H9 (cell line): ENCODE data around the gene TMEM86A. TPM values are rescaled to one million over a fixed set of nuclear protein-coding genes. Genes with fewer than 3 reads are reported as not detected.

ENCODE experiments used
- DNase-seq: peaks from one replicate; pipeline ENCODE4 v3.0.0-alpha.2; 2017
- H2AFZ ChIP-seq: one replicate; pipeline ENCODE4 v1.6.1; 2013; ENCODE audit warnings: mild to moderate bottlenecking, low read length, control low read depth, moderate library complexity
- H2AK5ac ChIP-seq: 2 replicates; pipeline ENCODE4 v1.6.1; 2013; ENCODE audit warnings: low read length, control low read depth, mixed read lengths; ENCODE audit not compliant: insufficient read length
- H2BK120ac ChIP-seq: one replicate; pipeline ENCODE4 v1.6.1; 2013; ENCODE audit warnings: low read depth, mild to moderate bottlenecking, low read length, control low read depth, inconsistent platforms; ENCODE audit not compliant: poor library complexity, severe bottlenecking
- H2BK12ac ChIP-seq: 2 replicates; pipeline ENCODE4 v1.6.1; 2013; ENCODE audit warnings: low read length, control low read depth, mixed read lengths, low read depth; ENCODE audit not compliant: insufficient read length
- H2BK15ac ChIP-seq: 2 replicates; pipeline ENCODE4 v1.6.1; 2013; ENCODE audit warnings: low read depth, low read length, control low read depth
- H2BK20ac ChIP-seq: one replicate; pipeline ENCODE4 v1.6.1; 2013; ENCODE audit warnings: low read depth, mild to moderate bottlenecking, low read length, control low read depth, inconsistent platforms; ENCODE audit not compliant: poor library complexity, severe bottlenecking
- H2BK5ac ChIP-seq: 2 replicates; pipeline ENCODE4 v1.6.1; 2013; ENCODE audit warnings: low read length, control low read depth, mixed read lengths; ENCODE audit not compliant: insufficient read length
- H3K14ac ChIP-seq: 2 replicates; pipeline ENCODE4 v1.6.1; 2013; ENCODE audit warnings: low read length, control low read depth; ENCODE audit not compliant: insufficient read depth
- H3K18ac ChIP-seq: 2 replicates; pipeline ENCODE4 v1.6.1; 2013; ENCODE audit warnings: low read depth, mild to moderate bottlenecking, mixed read lengths, low read length, control low read depth; ENCODE audit not compliant: insufficient read length
- H3K23ac ChIP-seq: 2 replicates; pipeline ENCODE4 v1.6.1; 2013; ENCODE audit warnings: low read length, control low read depth, mixed read lengths, low read depth; ENCODE audit not compliant: insufficient read length
- H3K23me2 ChIP-seq: 2 replicates; pipeline ENCODE4 v1.6.1; 2013; ENCODE audit warnings: low read depth, mild to moderate bottlenecking, mixed read lengths, low read length, control low read depth; ENCODE audit not compliant: insufficient read length, poor library complexity, severe bottlenecking
- H3K27ac ChIP-seq: 2 replicates; pipeline ENCODE4 v1.5.1; 2013; ENCODE audit warnings: low read length, control low read depth, mixed read lengths, low read depth; ENCODE audit not compliant: insufficient read length
- H3K27me3 ChIP-seq: 2 replicates; pipeline ENCODE4 v1.6.1; 2013; ENCODE audit warnings: low read length, control low read depth, inconsistent platforms; ENCODE audit not compliant: insufficient read depth
- H3K4ac ChIP-seq: 2 replicates; pipeline ENCODE4 v1.6.1; 2013; ENCODE audit warnings: low read depth, mild to moderate bottlenecking, control low read depth, inconsistent platforms, low read length, moderate library complexity
- H3K4me1 ChIP-seq: 2 replicates; pipeline ENCODE4 v1.6.1; 2013; ENCODE audit warnings: low read length, control low read depth, inconsistent platforms; ENCODE audit not compliant: insufficient read depth
- H3K4me2 ChIP-seq: 2 replicates; pipeline ENCODE4 v1.6.1; 2013; ENCODE audit warnings: low read length, control low read depth, mixed read lengths; ENCODE audit not compliant: insufficient read length, insufficient read depth
- H3K56ac ChIP-seq: 2 replicates; pipeline ENCODE4 v1.6.1; 2013; ENCODE audit warnings: low read depth, mild to moderate bottlenecking, mixed read lengths, low read length, control low read depth; ENCODE audit not compliant: insufficient read length
- H3K79me1 ChIP-seq: 2 replicates; pipeline ENCODE4 v1.6.1; 2013; ENCODE audit warnings: low read depth, mild to moderate bottlenecking, moderate library complexity, low read length, control low read depth, inconsistent platforms; ENCODE audit not compliant: insufficient read depth, poor library complexity, severe bottlenecking
- H3K79me2 ChIP-seq: 2 replicates; pipeline ENCODE4 v1.6.1; 2013; ENCODE audit warnings: low read length, control low read depth, inconsistent platforms; ENCODE audit not compliant: insufficient read depth
- H3K9ac ChIP-seq: 2 replicates; pipeline ENCODE4 v1.6.1; 2013; ENCODE audit warnings: low read length, control low read depth, mixed read lengths; ENCODE audit not compliant: insufficient read length; ENCODE audit errors: extremely low read depth
- H3K9me3 ChIP-seq: one replicate; pipeline ENCODE4 v1.6.1; 2013; ENCODE audit warnings: low read depth, low read length, inconsistent platforms; ENCODE audit not compliant: control insufficient read depth
- H3T11ph ChIP-seq: one replicate; pipeline ENCODE4 v1.6.1; 2013; ENCODE audit warnings: mild to moderate bottlenecking, low read length, control low read depth, inconsistent platforms
- H4K20me1 ChIP-seq: one replicate; pipeline ENCODE4 v1.6.1; 2013; ENCODE audit not compliant: control insufficient read depth, insufficient read length, insufficient read depth
- H4K5ac ChIP-seq: 2 replicates; pipeline ENCODE4 v1.6.1; 2013; ENCODE audit warnings: low read depth, mild to moderate bottlenecking, mixed read lengths, low read length, control low read depth; ENCODE audit not compliant: insufficient read length
- H4K8ac ChIP-seq: replicated peaks from 2 replicates; pipeline ENCODE4 v1.6.1; 2013; ENCODE audit warnings: low read length, control low read depth, mixed read lengths, low read depth; ENCODE audit not compliant: insufficient read length
- H4K91ac ChIP-seq: 2 replicates; pipeline ENCODE4 v1.6.1; 2013; ENCODE audit warnings: low read depth, mild to moderate bottlenecking, moderate library complexity, mixed read lengths, low read length, control low read depth; ENCODE audit not compliant: insufficient read length
- H3K27ac Mint-ChIP-seq, 3 experiments: 2 replicates in 2 of 3; 3 replicates in 1 of 3; pipeline ENCODE4 v1.8.0; 2020 to 2021; ENCODE audit warnings: mixed read lengths in 3 of 3, mild to moderate bottlenecking in 1 of 3, moderate library complexity in 1 of 3
- H3K27me3 Mint-ChIP-seq: 2 replicates; pipeline ENCODE4 v1.8.0; 2021; ENCODE audit warnings: low read depth, mild to moderate bottlenecking, moderate library complexity, mixed read lengths
- H3K36me3 Mint-ChIP-seq, 3 experiments: 2 replicates in 2 of 3; 3 replicates in 1 of 3; pipeline ENCODE4 v1.8.0; 2020 to 2021; ENCODE audit warnings: low read depth in 3 of 3, mixed read lengths in 3 of 3; ENCODE audit not compliant: insufficient read depth in 1 of 3
- H3K4me1 Mint-ChIP-seq, 2 experiments: 2 replicates each; pipeline ENCODE4 v1.8.0; 2020; ENCODE audit warnings: mixed read lengths in 2 of 2
- H3K4me3 Mint-ChIP-seq, 2 experiments: 2 replicates in 1 of 2; 3 replicates in 1 of 2; pipeline ENCODE4 v1.8.0; 2020 to 2021; ENCODE audit warnings: mild to moderate bottlenecking in 2 of 2, mixed read lengths in 2 of 2, moderate library complexity in 1 of 2
- H3K9me3 Mint-ChIP-seq, 2 experiments: 2 replicates in 1 of 2; 3 replicates in 1 of 2; pipeline ENCODE4 v1.8.0; 2020; ENCODE audit warnings: mild to moderate bottlenecking in 2 of 2, mixed read lengths in 2 of 2, moderate library complexity in 1 of 2
- WGBS: extraction: QIAGEN DNeasy Blood & Tissue Kit; methylation state at CpG from one replicate; pipeline ENCODE4 v1.1.7; 2013; ENCODE audit warnings: missing lambda C conversion rate, low lambda C conversion rate, mixed read lengths; ENCODE audit not compliant: insufficient read length; ENCODE audit errors: extremely low coverage; 5-methylcytosine and 5-hydroxymethylcytosine counted together
- total RNA-seq: library from RNA; stranded (reverse); gene quantifications from 2 replicates; pipeline ENCODE4 v1.2.1, GENCODE V29; 2021
- TF ChIP-seq, protein P1 (sequence below): fragments of 200-600 bp; sonication (generic); conservative IDR thresholded peaks from 3 replicates; pipeline ENCODE4 v1.8.0; 2021; ENCODE audit warnings: antibody characterized with exemption, mild to moderate bottlenecking

TMEM86A gene
- total RNA-seq, 1 experiment from 2014 or later, result 2.3 TPM

DNA sequence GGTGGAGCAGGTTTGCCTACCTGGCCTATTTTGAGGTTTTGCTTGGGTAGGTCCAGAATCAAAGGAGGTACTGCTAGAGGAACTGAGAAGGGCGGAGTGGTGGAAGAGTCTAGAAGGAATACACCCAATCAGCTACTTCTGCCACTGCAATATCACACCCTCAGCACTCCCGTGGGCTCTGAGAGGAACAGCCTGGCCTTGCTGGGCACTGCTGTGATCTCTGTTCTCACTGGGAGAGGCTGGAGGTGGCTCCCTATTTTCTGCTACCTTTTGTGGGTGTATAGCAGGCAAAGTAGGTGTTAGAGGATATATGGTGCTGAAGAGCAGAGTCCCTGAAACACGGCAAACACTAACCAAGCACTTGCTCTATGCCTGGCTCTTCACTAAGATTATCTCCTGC, 52.4 kb downstream of the TMEM86A start:
- Histone ChIP-seq H3K27me3 (no peaks in the 10 kb centered on the region), H3K9me3 (no peaks in the 10 kb centered on the region), H2BK5ac (no peak overlapping the region), H2AFZ (no peak overlapping the region), H3K27ac (no peak overlapping the region), H3K4me2 (no peak overlapping the region), H3K4ac (no peak overlapping the region), H2BK12ac (no peak overlapping the region), H2BK20ac (no peak overlapping the region), H3K14ac (no peak overlapping the region), H2AK5ac (no peak overlapping the region), H4K8ac (no peak overlapping the region), H3K23me2 (no peaks in the 10 kb centered on the region), H3K23ac (no peak overlapping the region), H3K18ac (no peak overlapping the region), H4K20me1 (no peaks in the 10 kb centered on the region), H2BK120ac (no peak overlapping the region), H3T11ph (no peak overlapping the region), H3K56ac (no peak overlapping the region), H4K5ac (no peak overlapping the region), H3K79me1 (no peaks in the 10 kb centered on the region), H3K4me1 (peaks cover 2% of the 10 kb centered on the region; the same call in 1 of the 2 replicates), H4K91ac (no peak overlapping the region), H2BK15ac (no peak overlapping the region), H3K79me2 (no peaks in the 10 kb centered on the region), H3K9ac (no peak overlapping the region)
- Mint-ChIP-seq H3K4me1 (peaks cover 13 to 18% of the 10 kb centered on the region in 2 experiments), H3K27me3 (peaks cover 3% of the 10 kb centered on the region), H3K9me3 (no peaks in the 10 kb centered on the region), H3K36me3 (no peaks in the 10 kb centered on the region), H3K4me3 (no peak overlapping the region), H3K27ac (no peak overlapping the region)
- no CpG with 5 or more reads among the region's 3 CpGs for WGBS
- no peak for DNase-seq
- TF ChIP-seq, protein P1, sequence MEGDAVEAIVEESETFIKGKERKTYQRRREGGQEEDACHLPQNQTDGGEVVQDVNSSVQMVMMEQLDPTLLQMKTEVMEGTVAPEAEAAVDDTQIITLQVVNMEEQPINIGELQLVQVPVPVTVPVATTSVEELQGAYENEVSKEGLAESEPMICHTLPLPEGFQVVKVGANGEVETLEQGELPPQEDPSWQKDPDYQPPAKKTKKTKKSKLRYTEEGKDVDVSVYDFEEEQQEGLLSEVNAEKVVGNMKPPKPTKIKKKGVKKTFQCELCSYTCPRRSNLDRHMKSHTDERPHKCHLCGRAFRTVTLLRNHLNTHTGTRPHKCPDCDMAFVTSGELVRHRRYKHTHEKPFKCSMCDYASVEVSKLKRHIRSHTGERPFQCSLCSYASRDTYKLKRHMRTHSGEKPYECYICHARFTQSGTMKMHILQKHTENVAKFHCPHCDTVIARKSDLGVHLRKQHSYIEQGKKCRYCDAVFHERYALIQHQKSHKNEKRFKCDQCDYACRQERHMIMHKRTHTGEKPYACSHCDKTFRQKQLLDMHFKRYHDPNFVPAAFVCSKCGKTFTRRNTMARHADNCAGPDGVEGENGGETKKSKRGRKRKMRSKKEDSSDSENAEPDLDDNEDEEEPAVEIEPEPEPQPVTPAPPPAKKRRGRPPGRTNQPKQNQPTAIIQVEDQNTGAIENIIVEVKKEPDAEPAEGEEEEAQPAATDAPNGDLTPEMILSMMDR, result no peak
